Measurements from ENCODE around the gene RYR2. TPM values are rescaled to one million over a fixed set of nuclear protein-coding genes. Genes with fewer than 3 reads are reported as not detected.
A peak's percentile ranks its signal among the peaks of the same experiment; 100 is the strongest.

RYR2 gene
- total RNA-seq, 1 donor from 2014 or later: 15.2 TPM

GRCh38 chr1:237244778-237245177 lies 202.8 kb downstream of the RYR2 start:
- Histone ChIP-seq H3K9me3 (no peaks in the 10 kb centered on the region), H3K27ac (no peak overlapping the region), H3K27me3 (no peaks in the 10 kb centered on the region), H3K36me3 (no peaks in the 10 kb centered on the region), H3K4me3 (no peak overlapping the region), H3K4me1 (no peaks in the 10 kb centered on the region)
- intact Hi-C loops (cut with DNase I): no loop called here
- DNase-seq (ENCODE audit: low spot score in 2 of 2): no peak
- TF ChIP-seq CTCF (IDR thresholded peaks at IDR 0.05): no peak

GRCh38 chr1:237247442-237247841 lies 205.5 kb downstream of the RYR2 start:
- Histone ChIP-seq H3K27ac (no peak overlapping the region), H3K27me3 (no peaks in the 10 kb centered on the region), H3K36me3 (no peaks in the 10 kb centered on the region), H3K9me3 (no peaks in the 10 kb centered on the region), H3K4me1 (no peaks in the 10 kb centered on the region), H3K4me3 (no peak overlapping the region)
- intact Hi-C loops (cut with DNase I): no loop called here
- no peak for TF ChIP-seq CTCF (IDR thresholded peaks at IDR 0.05)
- no peak for DNase-seq (ENCODE audit: low spot score in 2 of 2)

- H3K4me3 ChIP-seq: no peak overlapping the region
- H3K4me1 ChIP-seq: no peaks in the 10 kb centered on the region
- H3K9me3 ChIP-seq: no peaks in the 10 kb centered on the region
- intact Hi-C loops (cut with DNase I): no loop called here
- TF ChIP-seq CTCF (IDR thresholded peaks at IDR 0.05): no peak
- no peak for DNase-seq (ENCODE audit: low spot score in 2 of 2)
- no peaks in the 10 kb centered on the region for H3K36me3 ChIP-seq
- no peak overlapping the region for H3K27ac ChIP-seq
- no peaks in the 10 kb centered on the region for H3K27me3 ChIP-seq
Observed at GRCh38 chr1:237249120-237249519, 207.1 kb downstream of the RYR2 start.

- Histone ChIP-seq H3K9me3 (no peaks in the 10 kb centered on the region), H3K27me3 (no peaks in the 10 kb centered on the region), H3K36me3 (no peaks in the 10 kb centered on the region), H3K4me3 (no peak overlapping the region), H3K27ac (no peak overlapping the region), H3K4me1 (no peaks in the 10 kb centered on the region)
- intact Hi-C loops (cut with DNase I): no loop called here
- DNase-seq (ENCODE audit: low spot score in 2 of 2): no peak
- TF ChIP-seq CTCF (IDR thresholded peaks at IDR 0.05): no peak
Observed at GRCh38 chr1:237250055-237250454, 208.1 kb downstream of the RYR2 start.

- no peaks in the 10 kb centered on the region for H3K27me3 ChIP-seq
- H3K4me3 ChIP-seq: no peak overlapping the region
- peaks cover 0 to 3% of the 10 kb centered on the region in 2 donors for H3K4me1 ChIP-seq
- no peak for DNase-seq (ENCODE audit: low spot score in 2 of 2)
- TF ChIP-seq CTCF (IDR thresholded peaks at IDR 0.05): no peak
- H3K36me3 ChIP-seq: no peaks in the 10 kb centered on the region
- no peak overlapping the region for H3K27ac ChIP-seq
- H3K9me3 ChIP-seq: no peaks in the 10 kb centered on the region
- intact Hi-C loops (cut with DNase I): no loop called here
Observed at GRCh38 chr1:237255071-237255470, 213.1 kb downstream of the RYR2 start.

GRCh38 chr1:237258871-237259270 lies 216.9 kb downstream of the RYR2 start:
- Histone ChIP-seq H3K27me3 (no peaks in the 10 kb centered on the region), H3K4me3 (no peak overlapping the region), H3K4me1 (peaks cover 0 to 3% of the 10 kb centered on the region in 2 donors), H3K9me3 (no peaks in the 10 kb centered on the region), H3K27ac (peak overlapping the region in 1 of 2 donors; percentile 49), H3K36me3 (no peaks in the 10 kb centered on the region)
- TF ChIP-seq CTCF (IDR thresholded peaks at IDR 0.05): no peak
- intact Hi-C loops (cut with DNase I): no loop called here
- DNase-seq (ENCODE audit: low spot score in 2 of 2): peak; percentile 12 to 83
